HG02588 (cell line): ENCODE results near the gene BATF.

Source experiments
- ATAC-seq: cut with Tn5 transposase; IDR thresholded peaks from one replicate; pipeline ENCODE4 v1.9.1; 2021; ENCODE audit warnings: mild to moderate bottlenecking, moderate library complexity; ENCODE audit not compliant: unreplicated experiment

The BATF gene

DNA sequence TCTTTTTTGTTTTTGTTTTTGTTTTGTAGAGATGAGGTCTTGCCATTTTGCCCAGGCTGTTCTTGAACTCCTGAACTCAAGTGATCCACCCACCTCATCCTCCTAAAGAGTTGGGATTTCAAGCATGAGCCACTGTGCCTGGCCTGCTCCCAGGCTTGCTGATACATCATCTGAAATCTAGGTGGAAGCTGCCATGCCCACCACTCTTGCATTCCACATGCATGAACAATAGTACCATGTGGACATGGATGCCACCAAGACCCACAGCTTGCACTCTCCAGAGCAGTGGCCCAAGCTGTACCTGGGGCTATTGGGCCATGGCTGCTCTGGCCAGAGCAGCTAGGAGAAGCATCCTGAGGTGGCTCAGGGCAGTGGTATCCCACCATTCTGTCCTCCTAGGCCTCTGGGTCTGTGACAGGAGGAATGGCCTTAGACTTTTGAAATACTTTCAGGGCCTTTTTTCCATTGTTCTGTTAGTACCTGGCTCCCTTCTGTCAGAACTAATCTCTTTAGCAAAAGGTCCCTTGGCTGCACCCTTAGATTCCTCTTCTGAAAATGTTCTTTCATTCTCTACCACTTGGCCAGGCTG is 69.8 kb downstream of the BATF start:
- ATAC-seq: no peak

DNA sequence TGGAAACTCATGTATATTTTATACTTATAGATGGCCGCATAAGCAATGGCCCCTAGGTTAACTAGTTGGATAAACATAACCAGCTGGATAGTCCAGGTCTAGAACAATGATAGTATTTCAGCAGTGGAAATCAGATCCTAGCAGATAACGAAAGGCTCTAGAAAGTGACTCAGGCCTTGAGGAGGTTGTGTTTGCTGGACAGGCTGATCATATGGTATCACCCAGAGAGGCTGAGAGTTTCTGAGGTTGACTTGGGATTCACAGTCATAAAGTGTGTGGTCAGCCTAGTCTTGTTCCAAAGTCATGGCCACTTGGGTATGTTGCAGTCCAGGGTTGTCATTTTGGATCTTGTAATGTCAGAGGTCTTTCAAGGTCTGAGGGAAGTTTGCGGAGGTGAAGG is 73.0 kb downstream of the BATF start:
- ATAC-seq: no peak
